MV-4-11 (cell line): Measurements from ENCODE around the gene TOR2A.

ENCODE experiments used
- DNase-seq: peaks from one replicate; lab custom pipeline; 2025; lab: John Stamatoyannopoulos, UW

TOR2A gene

GRCh38 chr9:127742435-127743088 lies 7.5 kb upstream of the TOR2A start:
- DNase-seq, result no peak

- DNase-seq, result no peak
These were observed 6.8 kb upstream of the TOR2A start for GRCh38 chr9:127741831-127742434.

DNA sequence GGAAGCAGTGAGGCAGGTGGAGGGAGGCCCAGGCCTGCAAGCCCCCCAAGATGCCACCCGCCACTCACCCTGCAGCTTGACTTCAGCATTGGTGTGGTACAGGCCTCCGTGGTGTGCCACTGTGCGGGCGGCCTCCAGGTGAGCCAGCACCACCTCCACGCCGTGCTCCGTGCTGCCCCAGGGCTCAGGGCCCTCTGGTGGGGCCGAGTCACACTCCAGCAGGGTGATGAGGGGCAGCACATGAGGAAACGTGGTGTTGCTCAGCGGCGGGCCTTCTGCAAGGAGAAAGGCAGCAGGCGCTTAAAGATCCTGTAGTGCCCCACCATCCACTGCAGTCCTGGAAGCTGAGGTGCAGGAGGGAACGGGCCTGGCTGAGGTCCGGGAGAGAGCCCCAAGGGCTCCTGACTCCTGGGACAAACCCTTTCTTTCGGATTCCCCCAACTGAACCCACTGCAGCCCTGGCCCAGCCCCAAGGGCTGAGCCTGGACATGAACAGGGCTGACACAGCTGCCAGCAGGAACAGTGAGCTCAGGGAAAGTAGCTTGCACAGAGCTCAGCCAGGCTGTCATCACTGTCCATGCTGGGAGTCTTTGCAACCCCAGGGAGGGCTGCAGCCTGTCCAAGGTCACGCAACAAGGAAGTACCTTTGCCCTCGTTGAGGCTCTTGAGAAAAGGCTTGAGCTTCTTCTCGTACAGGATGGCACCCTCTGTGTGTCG lies 4.7 kb upstream of the TOR2A start:
- peak; percentile 26 for DNase-seq

DNA sequence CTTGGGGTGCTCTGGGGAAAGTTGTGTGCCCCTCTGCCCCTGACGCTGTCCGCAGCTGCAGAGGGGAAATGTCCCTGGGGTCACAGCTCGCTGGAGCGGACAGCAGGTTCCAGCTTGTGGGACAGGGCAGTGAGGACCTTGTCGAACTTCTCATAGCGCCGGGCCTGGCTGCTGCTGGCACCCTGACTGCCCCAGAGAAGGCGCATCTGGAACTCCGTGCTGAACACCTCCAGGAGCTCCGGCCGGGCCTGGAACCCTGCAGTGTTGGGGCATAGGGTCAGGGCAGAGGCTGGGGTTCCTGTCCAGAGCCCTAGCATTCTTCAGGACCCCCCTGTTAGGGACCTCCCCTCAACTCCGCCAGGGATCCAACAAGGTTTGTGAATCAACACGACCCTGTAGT lies 3.6 kb upstream of the TOR2A start:
- DNase-seq, result no peak

DNA sequence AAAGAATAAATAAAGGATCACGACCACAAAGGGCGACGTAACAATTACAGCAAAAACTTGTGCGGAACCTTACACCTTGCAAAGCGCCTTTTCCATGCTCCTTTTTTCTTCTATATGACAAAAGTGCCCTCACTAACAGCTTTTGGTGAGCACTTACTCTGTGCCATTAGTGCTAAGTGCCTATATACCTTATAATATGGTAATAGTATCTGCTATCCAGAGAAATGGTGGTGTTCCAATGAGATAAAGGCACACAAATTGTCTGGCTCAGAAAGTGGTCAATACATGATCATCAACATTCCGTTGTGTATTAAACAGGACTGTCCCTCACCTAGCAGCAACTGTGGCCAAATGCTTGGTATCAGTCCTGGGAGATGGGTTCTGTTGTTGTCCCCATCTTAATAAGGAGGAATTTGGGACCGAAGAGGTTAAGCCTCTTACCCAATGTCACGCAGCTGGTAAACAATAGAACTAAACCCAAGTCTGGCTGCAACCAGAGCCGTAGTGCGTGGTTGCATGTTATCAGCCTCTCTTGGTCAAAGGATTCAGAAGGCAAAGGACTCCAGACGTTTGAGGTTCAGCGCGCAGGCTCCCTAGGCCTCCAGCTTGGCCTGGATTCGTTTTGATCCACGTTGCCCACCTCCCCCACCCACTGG lies 564 bp upstream of the TOR2A start:
- DNase-seq, result peak; percentile 15

DNA sequence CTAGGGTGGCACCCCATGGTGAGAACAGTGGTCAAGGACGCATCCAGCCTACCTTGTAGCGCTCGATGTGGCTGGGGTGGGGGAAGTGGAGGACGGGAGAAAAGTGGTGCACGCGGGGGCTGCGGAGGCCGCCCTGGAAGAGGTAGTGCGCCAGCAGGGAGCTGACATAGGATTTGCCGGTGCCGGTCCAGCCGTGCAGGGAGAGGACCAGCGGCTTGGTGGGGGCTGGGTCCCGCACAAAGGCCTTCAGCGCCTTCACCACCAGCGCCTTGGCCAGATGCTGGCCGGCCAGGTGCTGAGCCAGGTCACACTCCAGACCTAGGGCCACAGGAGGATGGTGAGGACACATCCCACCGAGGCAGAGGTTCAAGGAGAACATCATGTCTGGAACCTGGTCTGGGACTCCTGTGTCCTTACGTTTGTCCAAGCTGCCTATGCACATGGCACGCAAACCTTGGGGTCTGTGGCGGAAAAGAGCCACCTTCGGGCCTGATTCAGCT lies 797 bp downstream of the TOR2A start:
- no peak for DNase-seq

GRCh38 chr9:127733614-127734013 lies 1.5 kb downstream of the TOR2A start:
- peak; percentile 69 for DNase-seq

- no peak for DNase-seq
These were observed 2.6 kb downstream of the TOR2A start for GRCh38 chr9:127732444-127732843.

- no peak for DNase-seq
These were observed 3.2 kb downstream of the TOR2A start for GRCh38 chr9:127731938-127732337.

DNA sequence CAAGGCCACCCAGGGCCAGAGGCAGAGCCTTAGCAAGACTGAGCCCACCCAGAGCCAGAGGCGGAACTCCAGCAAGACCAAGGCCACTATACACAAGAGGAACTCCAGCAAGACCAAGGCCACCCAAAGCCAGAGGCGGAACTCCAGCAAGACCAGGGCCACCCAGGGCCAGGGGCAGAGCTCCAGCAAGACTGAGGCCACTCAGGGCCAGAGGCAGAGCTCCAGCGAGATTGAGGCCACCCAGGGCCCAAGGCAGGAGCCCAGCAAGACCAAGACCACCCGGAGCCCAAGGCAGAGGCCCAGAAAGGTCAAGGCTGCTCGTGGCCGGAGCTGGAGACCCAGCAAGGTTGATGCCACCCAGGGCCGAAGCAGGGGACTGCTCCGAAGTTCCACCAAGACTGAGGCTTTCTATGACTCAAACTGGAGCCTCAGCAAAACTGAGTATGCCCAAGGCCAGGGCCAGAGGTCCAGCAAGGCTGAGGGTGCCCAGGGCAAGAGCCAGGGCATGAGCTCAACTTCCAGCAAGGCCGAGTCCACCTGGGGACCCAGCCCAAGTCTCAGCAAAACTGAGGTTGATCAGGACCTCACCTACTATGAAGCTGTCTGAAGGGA lies 4.2 kb downstream of the TOR2A start:
- DNase-seq, result no peak

GRCh38 chr9:127730262-127730661 lies 4.8 kb downstream of the TOR2A start:
- no peak for DNase-seq

DNA sequence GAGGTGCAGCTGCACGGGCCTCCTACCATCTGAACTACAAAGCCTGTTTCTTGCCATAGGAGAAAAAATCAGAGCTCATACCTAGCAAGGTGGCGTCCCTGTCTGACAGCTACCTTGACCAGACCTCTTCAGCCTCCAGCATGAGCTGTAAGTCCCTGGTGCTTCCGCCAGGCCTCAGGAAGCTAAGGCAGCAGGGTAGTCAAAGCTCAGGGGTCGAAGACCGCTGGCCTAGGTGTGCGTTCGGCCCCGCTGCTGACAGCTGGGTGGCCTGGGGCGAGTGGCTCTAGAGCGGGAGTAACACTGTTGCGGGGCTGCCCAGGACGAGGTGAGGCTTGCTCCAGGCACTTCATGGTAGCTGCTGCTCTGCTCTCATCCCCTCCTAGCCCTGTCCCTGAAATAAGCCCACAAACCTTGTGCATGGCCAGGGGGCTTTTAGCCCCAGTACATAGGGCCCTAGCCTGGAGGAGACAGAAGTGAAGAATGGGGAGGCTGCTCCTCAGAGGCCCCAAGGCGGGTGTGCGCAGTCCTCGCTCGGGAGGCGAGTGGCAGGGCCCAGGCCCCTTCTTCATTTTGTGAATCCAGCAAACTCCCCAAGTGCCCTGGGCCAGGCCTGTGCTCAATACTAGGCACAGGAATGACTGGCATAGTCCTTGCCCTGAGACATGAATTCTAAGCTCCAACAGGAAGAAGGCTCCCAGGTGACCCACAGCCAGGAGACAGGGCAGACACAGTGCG lies 5.4 kb downstream of the TOR2A start:
- DNase-seq, result no peak

- DNase-seq, result no peak
These were observed 6.3 kb downstream of the TOR2A start for GRCh38 chr9:127728808-127729207.

GRCh38 chr9:127726871-127727270 lies 8.2 kb downstream of the TOR2A start:
- no peak for DNase-seq

DNA sequence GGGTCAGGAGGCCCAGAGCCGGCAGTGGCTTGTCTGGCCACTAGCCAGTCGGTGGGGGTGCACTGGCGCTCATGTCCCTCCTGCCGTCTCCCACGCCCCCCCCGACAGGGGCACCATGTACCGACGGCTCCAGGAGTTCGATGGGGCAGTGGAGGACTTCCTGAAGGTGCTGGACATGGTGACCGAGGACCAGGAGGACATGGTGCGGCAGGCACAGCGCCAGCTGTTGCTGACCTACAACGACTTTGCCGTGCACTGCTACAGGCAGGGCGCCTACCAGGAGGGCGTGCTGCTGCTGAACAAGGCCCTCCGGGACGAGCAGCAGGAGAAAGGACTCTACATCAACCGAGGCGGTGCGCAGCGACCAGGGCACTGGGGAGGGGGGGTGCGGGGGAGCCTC lies 11.1 kb downstream of the TOR2A start:
- DNase-seq, result no peak

DNA sequence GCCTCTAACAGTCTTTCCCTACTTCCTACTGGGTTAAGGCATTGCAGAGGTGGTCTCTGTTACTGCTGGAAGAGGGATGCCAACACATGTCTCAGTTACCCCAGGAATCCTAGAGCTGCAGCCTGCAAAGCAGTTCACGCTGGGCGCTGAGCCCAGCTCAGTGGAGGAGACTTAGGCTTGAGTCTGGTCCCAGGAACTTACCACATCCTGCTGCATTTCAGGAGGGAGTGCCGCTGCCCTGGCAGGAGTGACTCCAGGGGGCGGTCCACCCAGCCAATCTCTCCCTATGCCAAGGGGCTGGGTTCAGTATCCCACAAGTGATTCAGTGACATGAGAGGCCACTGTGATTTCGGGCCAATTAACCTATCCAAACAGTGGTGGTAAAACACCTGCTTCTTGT lies 11.7 kb downstream of the TOR2A start:
- DNase-seq, result no peak

GRCh38 chr9:127723013-127723412 lies 12.1 kb downstream of the TOR2A start:
- no peak for DNase-seq

GRCh38 chr9:127722055-127722745 lies 12.9 kb downstream of the TOR2A start:
- DNase-seq, result no peak

- no peak for DNase-seq
These were observed 13.7 kb downstream of the TOR2A start for GRCh38 chr9:127721391-127721821.

GRCh38 chr9:127720865-127721227 lies 14.2 kb downstream of the TOR2A start:
- DNase-seq, result no peak
